Mucosa of stomach (tissue), 1 donor: Measurements from ENCODE around the gene GLMN.

Experiments
- H3K27me3 ChIP-seq: one replicate; pipeline ENCODE4 v1.7.0; 2013; ENCODE audit warnings: mild to moderate bottlenecking, low read length; ENCODE audit not compliant: control insufficient read depth, insufficient read depth
- H3K36me3 ChIP-seq: one replicate; pipeline ENCODE4 v1.7.0; 2013; ENCODE audit warnings: low read length; ENCODE audit not compliant: control insufficient read depth, insufficient read depth
- H3K4me1 ChIP-seq: one replicate; pipeline ENCODE4 v1.7.0; 2013; ENCODE audit warnings: mild to moderate bottlenecking, low read length; ENCODE audit not compliant: control insufficient read depth, insufficient read depth
- H3K4me3 ChIP-seq: one replicate; pipeline ENCODE4 v1.7.0; 2013; ENCODE audit warnings: low read length
- H3K9ac ChIP-seq: one replicate; pipeline ENCODE4 v1.7.0; 2013; ENCODE audit warnings: mild to moderate bottlenecking, low read length, moderate library complexity
- H3K9me3 ChIP-seq: one replicate; pipeline ENCODE4 v1.7.0; 2013; ENCODE audit warnings: mild to moderate bottlenecking, low read length, moderate library complexity; ENCODE audit not compliant: control insufficient read depth
- donor health status: Pancreatic carcinoma.

Gene GLMN

GRCh38 chr1:92217721-92218120 is 81.1 kb downstream of the GLMN start, which contains the start of gene C1orf146:
TSS of gene C1orf146 (plus strand) at chr1:92217915. CDS start at chr1:92231421, 13,506 bp downstream.
- no peaks in the 10 kb centered on the region for H3K27me3 ChIP-seq

DNA sequence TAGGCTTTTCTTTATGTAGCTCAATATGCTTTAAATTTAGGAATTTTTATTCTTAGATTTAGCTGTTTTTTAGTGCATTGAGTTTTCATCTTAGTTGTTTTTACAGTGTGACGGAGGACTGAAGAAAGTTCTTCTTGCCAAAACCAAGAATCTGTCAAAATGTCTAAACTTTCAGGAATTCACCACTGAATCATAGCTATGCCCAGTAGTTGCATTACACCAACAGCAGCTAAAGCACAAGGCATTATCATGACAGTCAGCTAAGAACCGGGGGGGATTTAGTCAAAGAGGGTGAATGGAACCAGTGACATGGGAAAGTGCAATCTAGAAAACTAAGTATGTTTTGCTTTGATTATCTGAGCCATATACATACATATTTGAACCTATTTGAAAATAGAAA is 87.6 kb downstream of the GLMN start:
- no peak overlapping the region for H3K4me3 ChIP-seq
- no peaks in the 10 kb centered on the region for H3K36me3 ChIP-seq
- H3K27me3 ChIP-seq: no peaks in the 10 kb centered on the region
- no peaks in the 10 kb centered on the region for H3K4me1 ChIP-seq
- H3K9ac ChIP-seq: no peak overlapping the region
- no peaks in the 10 kb centered on the region for H3K9me3 ChIP-seq

More at GRCh38 chr1:92217721-92218120, 81.1 kb downstream of the GLMN start, which contains the start of gene C1orf146:
- H3K36me3 ChIP-seq: no peaks in the 10 kb centered on the region
- no peaks in the 10 kb centered on the region for H3K4me1 ChIP-seq
- H3K9ac ChIP-seq: no peak within 1 kb of the TSS
- no peaks in the 10 kb centered on the region for H3K9me3 ChIP-seq
- no peak within 1 kb of the TSS for H3K4me3 ChIP-seq

DNA sequence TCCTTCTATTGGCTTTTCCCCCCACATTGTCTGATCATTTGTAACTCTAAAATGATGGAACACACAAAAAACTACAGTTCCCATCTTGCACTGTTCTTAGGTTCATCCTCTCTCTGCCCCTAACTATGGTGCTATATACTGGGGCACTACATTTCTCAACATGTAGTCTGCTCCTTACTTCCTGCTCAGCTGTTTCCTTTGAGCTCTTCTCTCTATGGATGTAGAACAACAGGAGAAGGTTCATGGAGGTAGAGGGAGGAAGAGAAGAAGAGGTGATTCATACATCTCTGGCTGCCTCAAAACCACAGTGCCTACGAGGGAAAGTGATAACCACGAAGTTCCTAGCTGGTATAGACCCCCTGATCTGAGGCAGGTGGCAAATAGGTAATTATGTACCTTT is 88.1 kb downstream of the GLMN start:
- H3K36me3 ChIP-seq: no peaks in the 10 kb centered on the region

DNA sequence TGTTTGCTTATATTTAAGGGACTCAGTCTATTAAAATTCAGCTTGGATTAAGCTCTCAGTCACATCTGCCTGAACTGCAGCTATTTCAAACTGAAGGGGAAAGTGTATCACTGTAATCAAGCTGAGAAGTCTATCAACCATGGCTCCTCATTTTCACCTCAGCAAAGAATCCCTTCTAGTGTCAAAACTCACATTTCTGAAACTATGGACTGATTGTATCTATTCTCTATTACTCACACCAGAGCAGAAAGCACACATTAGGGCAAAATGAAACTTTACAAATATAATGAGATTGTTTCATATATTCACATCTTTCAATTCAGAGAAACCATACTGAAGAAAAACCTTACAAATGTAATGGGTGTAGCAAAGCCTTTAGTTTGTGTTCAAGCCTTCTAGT is 95.7 kb downstream of the GLMN start:
- Histone ChIP-seq H3K36me3 (no peaks in the 10 kb centered on the region), H3K9me3 (no peaks in the 10 kb centered on the region), H3K4me1 (no peaks in the 10 kb centered on the region), H3K9ac (no peak overlapping the region), H3K27me3 (no peaks in the 10 kb centered on the region), H3K4me3 (no peak overlapping the region)

More for the DNA sequence above, 88.1 kb downstream of the GLMN start:
- Histone ChIP-seq H3K9ac (no peak overlapping the region), H3K4me1 (no peaks in the 10 kb centered on the region), H3K27me3 (no peaks in the 10 kb centered on the region), H3K9me3 (no peaks in the 10 kb centered on the region), H3K4me3 (no peak overlapping the region)

DNA sequence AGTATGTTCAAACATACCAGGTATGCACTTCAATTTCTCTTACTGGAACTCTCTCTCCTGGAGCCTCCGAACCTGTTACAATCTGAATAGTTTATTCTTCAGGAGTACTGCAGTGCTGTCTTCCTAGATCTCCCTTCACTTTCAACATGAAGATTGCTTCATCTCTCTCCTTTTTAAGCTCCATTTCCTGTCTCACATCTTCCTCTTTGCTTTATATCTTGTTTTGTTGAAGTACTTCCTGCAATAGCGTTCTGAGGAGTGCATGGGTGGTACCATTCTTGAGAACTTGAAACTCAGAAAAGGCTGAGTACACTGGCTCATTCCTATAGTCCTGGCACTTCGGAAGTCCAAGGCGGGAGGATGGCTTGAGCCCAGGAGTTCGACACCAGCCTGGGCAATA is 96.8 kb downstream of the GLMN start:
- no peaks in the 10 kb centered on the region for H3K9me3 ChIP-seq
- H3K4me1 ChIP-seq: no peaks in the 10 kb centered on the region
- no peak overlapping the region for H3K9ac ChIP-seq
- no peaks in the 10 kb centered on the region for H3K36me3 ChIP-seq
- no peak overlapping the region for H3K4me3 ChIP-seq
- no peaks in the 10 kb centered on the region for H3K27me3 ChIP-seq
